ENCODE results near the gene TPRN.

DNA sequence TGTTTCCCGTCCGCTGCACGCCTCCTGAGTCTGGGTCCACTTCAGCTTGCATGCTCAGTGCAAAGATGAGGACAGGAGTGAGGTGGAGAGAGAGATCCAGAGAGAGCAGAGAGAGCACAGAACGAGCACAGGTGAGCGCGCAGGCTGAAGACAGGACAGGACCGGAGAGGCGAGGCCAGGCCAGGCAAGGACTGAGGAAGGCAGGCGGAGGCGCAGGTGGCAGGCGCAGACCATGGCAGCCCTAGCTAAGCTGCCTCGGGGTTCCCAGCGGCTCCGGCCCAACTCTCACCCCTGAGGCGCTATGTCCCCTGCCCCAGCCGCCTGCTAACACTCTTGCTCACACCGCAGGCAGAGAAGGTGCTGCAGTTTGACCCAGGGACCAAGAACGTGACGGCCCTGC is 51.9 kb downstream of the TPRN start:
- TF ChIP-seq FOXM1 (IDR thresholded peaks at IDR 0.05; ENCODE audit: borderline replicate concordance) (no peak), NFRKB (IDR thresholded peaks at IDR 0.05) (no peak), BHLHE40 (IDR thresholded peaks at IDR 0.05; ENCODE audit: borderline replicate concordance) (no peak), ELF4 (IDR thresholded peaks at IDR 0.05) (no peak), ARNT (IDR thresholded peaks at IDR 0.05) (no peak), HDGF (IDR thresholded peaks at IDR 0.05; ENCODE audit: borderline replicate concordance) (no peak), FOXK2 (IDR thresholded peaks at IDR 0.05) (no peak), TARDBP (IDR thresholded peaks at IDR 0.05) (no peak), L3MBTL2 (conservative IDR thresholded peaks at IDR 0.05) (no peak), SUZ12 (IDR thresholded peaks at IDR 0.05) (no peak), SP1 (IDR thresholded peaks at IDR 0.05) (no peak), FOXA1 (IDR thresholded peaks at IDR 0.05) (no peak)
- TF ChIP-seq, protein P1, sequence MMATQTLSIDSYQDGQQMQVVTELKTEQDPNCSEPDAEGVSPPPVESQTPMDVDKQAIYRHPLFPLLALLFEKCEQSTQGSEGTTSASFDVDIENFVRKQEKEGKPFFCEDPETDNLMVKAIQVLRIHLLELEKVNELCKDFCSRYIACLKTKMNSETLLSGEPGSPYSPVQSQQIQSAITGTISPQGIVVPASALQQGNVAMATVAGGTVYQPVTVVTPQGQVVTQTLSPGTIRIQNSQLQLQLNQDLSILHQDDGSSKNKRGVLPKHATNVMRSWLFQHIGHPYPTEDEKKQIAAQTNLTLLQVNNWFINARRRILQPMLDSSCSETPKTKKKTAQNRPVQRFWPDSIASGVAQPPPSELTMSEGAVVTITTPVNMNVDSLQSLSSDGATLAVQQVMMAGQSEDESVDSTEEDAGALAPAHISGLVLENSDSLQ (IDR thresholded peaks at IDR 0.05): no peak
